HCT116 (cell line): ENCODE results near the gene PRPSAP1. TPM values are rescaled to one million over a fixed set of nuclear protein-coding genes. Genes with fewer than 3 reads are reported as not detected.

Experiments used
- ATAC-seq: fragments of 200-7000 bp; cut with Tn5 transposase; 2 replicates; pipeline ENCODE4 v1.9.1; 2020; ENCODE audit warnings: mild to moderate bottlenecking, moderate library complexity
- Bru-seq: library from RNA; stranded (reverse); fragments of 400-500 nt; gene quantifications from one replicate; lab custom pipeline; 2021; lab: Mats Ljungman, UMichigan
- BruChase-seq, 2 experiments: library from RNA; stranded (reverse); fragments of 400-500 nt; gene quantifications; one replicate each; lab custom pipeline; 2021; lab: Mats Ljungman, UMichigan
- BruUV-seq: library from RNA; stranded (reverse); fragments of 400-500 nt; replicated peaks from 2 replicates; lab custom pipeline; 2021; lab: Mats Ljungman, UMichigan
- CTCF ChIA-PET: fragments of 300-600 bp; sonication (Branson Sonifier 250); formaldehyde crosslinking; loops from one replicate; lab custom pipeline; 2021; ENCODE audit warnings: antibody characterized with exemption; lab: Charles Lee
- POLR2A ChIA-PET: fragments of 300-600, 350-600 bp; sonication (Branson Sonifier 250); formaldehyde crosslinking; loops from one replicate; lab custom pipeline; 2021; ENCODE audit warnings: antibody characterized with exemption; lab: Charles Lee
- RAD21 ChIA-PET, 2 experiments: fragments of 300-600 bp; sonication (Branson Sonifier 250); formaldehyde crosslinking; loops; one replicate each; lab custom pipeline; 2023; ENCODE audit warnings: low total read pairs in 2 of 2; ENCODE audit not compliant: uncharacterized antibody in 2 of 2, unreplicated experiment in 2 of 2, low non-redundant PET in 1 of 2; lab: Charles Lee
- DNase-seq: peaks from one replicate; pipeline ENCODE4 v3.0.0-alpha.2; 2010; ENCODE audit warnings: low read depth, low spot score
- H2AFZ ChIP-seq: fragments of 200-600 bp; shearing (Covaris generic), sonication (generic); 2 replicates; pipeline ENCODE4 v1.6.1; 2017; ENCODE audit warnings: low read depth, mixed run types, mixed read lengths, antibody characterized with exemption, low read length; ENCODE audit not compliant: poor library complexity, severe bottlenecking
- H3K27ac ChIP-seq: 2 replicates; pipeline ENCODE4 v1.5.1; 2012; ENCODE audit warnings: low read depth, low read length
- H3K27me3 ChIP-seq: fragments of 200-600 bp; sonication (generic); 2 replicates; pipeline ENCODE4 v1.6.1; 2016; ENCODE audit warnings: mixed run types, low read length, mixed read lengths; ENCODE audit not compliant: insufficient read depth
- H3K36me3 ChIP-seq, 2 experiments: fragments of 200-500 bp in 1 of 2; fragments of 200-600 bp in 1 of 2; sonication (Bioruptor generic) in 1 of 2; sonication (generic) in 1 of 2; 2 replicates each; pipeline versions ENCODE4 v1.5.1 to v1.6.1; 2014 to 2016; ENCODE audit warnings: low read length in 2 of 2, inconsistent platforms in 1 of 2, mixed read lengths in 1 of 2, mixed run types in 1 of 2; ENCODE audit not compliant: insufficient read depth in 2 of 2, control insufficient read depth in 1 of 2
- H3K4me1 ChIP-seq, 2 experiments: fragments of 200-600 bp in 1 of 2; sonication (generic) in 1 of 2; 2 replicates each; pipeline versions ENCODE4 v1.5.1 to v1.6.1; 2012 to 2017; ENCODE audit warnings: low read length in 2 of 2, inconsistent platforms in 1 of 2, mild to moderate bottlenecking in 1 of 2, mixed read lengths in 1 of 2, mixed run types in 1 of 2, moderate library complexity in 1 of 2; ENCODE audit not compliant: insufficient read depth in 2 of 2, control insufficient read depth in 1 of 2
- H3K4me2 ChIP-seq: fragments of 200-600 bp; sonication (generic); 2 replicates; pipeline ENCODE4 v1.6.1; 2017; ENCODE audit warnings: mixed run types, low read length, mixed read lengths
- H3K4me3 ChIP-seq, 2 experiments: fragments of 200-600 bp in 1 of 2; sonication (generic) in 1 of 2; replicated peaks in 1 of 2; 2 replicates each; pipeline ENCODE4 v1.5.1; 2011 to 2016; ENCODE audit warnings: low read length in 2 of 2, control low read depth in 1 of 2, low read depth in 1 of 2, mild to moderate bottlenecking in 1 of 2, mixed read lengths in 1 of 2, mixed run types in 1 of 2
- H3K79me2 ChIP-seq: fragments of 200-600 bp; sonication (generic); 2 replicates; pipeline ENCODE4 v1.6.1; 2017; ENCODE audit warnings: mild to moderate bottlenecking, mixed run types, low read length, moderate library complexity, mixed read lengths; ENCODE audit not compliant: insufficient read depth
- H3K9ac ChIP-seq: fragments of 200-600 bp; sonication (generic); 2 replicates; pipeline ENCODE4 v1.6.1; 2016; ENCODE audit warnings: low read length, mixed read lengths
- H3K9me2 ChIP-seq: fragments of 200-600 bp; sonication (generic), shearing (Covaris generic); 2 replicates; pipeline ENCODE4 v1.6.1; 2017; ENCODE audit warnings: mixed run types, mild to moderate bottlenecking, moderate library complexity; ENCODE audit not compliant: insufficient read depth
- H3K9me3 ChIP-seq, 2 experiments: fragments of 200-500 bp in 1 of 2; fragments of 200-600 bp in 1 of 2; sonication (Bioruptor generic) in 1 of 2; sonication (generic) in 1 of 2; 2 replicates each; pipeline ENCODE4 v1.6.1; 2014 to 2017; ENCODE audit warnings: low read length in 2 of 2, mixed read lengths in 2 of 2, inconsistent platforms in 1 of 2, low read depth in 1 of 2, mild to moderate bottlenecking in 1 of 2, mixed run types in 1 of 2, moderate library complexity in 1 of 2; ENCODE audit not compliant: control insufficient read depth in 1 of 2, insufficient read depth in 1 of 2
- H4K20me1 ChIP-seq: fragments of 200-600 bp; sonication (generic), shearing (Covaris generic); 2 replicates; pipeline ENCODE4 v1.6.1; 2017; ENCODE audit warnings: mixed run types, mild to moderate bottlenecking, moderate library complexity; ENCODE audit not compliant: insufficient read depth
- CBX3 ChIP-seq: IDR thresholded peaks from 2 replicates; pipeline ENCODE4 v1.6.1; 2012; ENCODE audit warnings: low read depth
- CTCF ChIP-seq, 3 experiments: fragments of 200-600 bp in 1 of 3; sonication (generic) in 1 of 3; IDR thresholded peaks in 2 of 3; conservative IDR thresholded peaks in 1 of 3; 2 replicates each; pipeline ENCODE4 v1.5.1; 2012 to 2017; ENCODE audit warnings: low read depth in 2 of 3, low read length in 2 of 3, antibody characterized with exemption in 1 of 3, borderline replicate concordance in 1 of 3, control low read depth in 1 of 3, mild to moderate bottlenecking in 1 of 3, mixed read lengths in 1 of 3, mixed run types in 1 of 3, moderate library complexity in 1 of 3; ENCODE audit not compliant: insufficient read depth in 1 of 3
- EGR1 ChIP-seq: IDR thresholded peaks from 2 replicates; pipeline ENCODE4 v1.6.1; 2012; ENCODE audit warnings: low read depth
- EZH2 ChIP-seq: fragments of 200-600 bp; sonication (generic); IDR thresholded peaks from 2 replicates; pipeline ENCODE4 v1.6.1; 2017; ENCODE audit warnings: antibody characterized with exemption, mixed run types
- EZH2phosphoT487 ChIP-seq: fragments of 200-600 bp; IDR thresholded peaks from 2 replicates; pipeline ENCODE4 v1.6.1; 2018; ENCODE audit warnings: antibody characterized with exemption, borderline replicate concordance
- POLR2A ChIP-seq: IDR thresholded peaks from 2 replicates; pipeline ENCODE4 v1.7.0; 2011; ENCODE audit warnings: borderline replicate concordance; ENCODE audit not compliant: insufficient read depth, insufficient read length; ENCODE audit errors: extremely low read depth
- POLR2AphosphoS5 ChIP-seq: IDR thresholded peaks from 2 replicates; pipeline ENCODE4 v1.6.1; 2011; ENCODE audit warnings: mild to moderate bottlenecking, low read depth, low read length, moderate library complexity
- RAD21 ChIP-seq: IDR thresholded peaks from 2 replicates; pipeline ENCODE4 v1.6.1; 2012; ENCODE audit warnings: low read depth, mild to moderate bottlenecking
- SIN3A ChIP-seq: IDR thresholded peaks from 2 replicates; pipeline ENCODE4 v1.6.1; 2012; ENCODE audit warnings: low read depth
- SP1 ChIP-seq: IDR thresholded peaks from 2 replicates; pipeline ENCODE4 v1.6.1; 2012; ENCODE audit warnings: low read depth
- TCF7L2 ChIP-seq: IDR thresholded peaks from 2 replicates; pipeline ENCODE4 v1.7.0; 2011; ENCODE audit warnings: borderline replicate concordance, inconsistent platforms; ENCODE audit not compliant: insufficient read depth, insufficient read length; ENCODE audit errors: extremely low read depth
- YY1 ChIP-seq: IDR thresholded peaks from 2 replicates; pipeline ENCODE4 v1.6.1; 2011; ENCODE audit warnings: low read length, low read depth, moderate library complexity, mild to moderate bottlenecking; ENCODE audit not compliant: insufficient replicate concordance; ENCODE audit errors: extremely low read depth
- ZFX ChIP-seq: fragments of 450-650 bp; IDR thresholded peaks from 2 replicates; pipeline ENCODE4 v1.6.1; 2017
- ZNF274 ChIP-seq: fragments of 200-500 bp; sonication (Bioruptor generic); IDR thresholded peaks from 2 replicates; pipeline ENCODE4 v1.6.1; 2014; ENCODE audit warnings: mild to moderate bottlenecking, low read depth, low read length, inconsistent platforms
- intact Hi-C: fragments of 100-400 bp; cut with micrococcal nuclease; formaldehyde crosslinking; loops from 2 replicates; pipeline ENCODE4 v1.10.0; 2022
- long read RNA-seq: library from polyadenylated mRNA; unstranded; transcript quantifications from one replicate; pipeline ENCODE4 v2.0.0, GENCODE V29; 2021; ENCODE audit not compliant: unreplicated experiment
- polyA plus RNA-seq: library from polyadenylated mRNA; unstranded; fragments of >200 nt; gene quantifications from 2 replicates; pipeline ENCODE4 v1.2.1, GENCODE V29; 2012; ENCODE audit warnings: missing spikeins
- total RNA-seq: library from RNA; stranded (reverse); gene quantifications from one replicate; pipeline ENCODE4 v1.2.1, GENCODE V29; 2021; ENCODE audit not compliant: unreplicated experiment
- TF ChIP-seq, protein P1 (sequence below): IDR thresholded peaks from 2 replicates; pipeline ENCODE4 v1.6.1; 2012; ENCODE audit warnings: low read depth
- TF ChIP-seq, protein P2 (sequence below): IDR thresholded peaks from 2 replicates; pipeline ENCODE4 v1.6.1; 2012

Gene PRPSAP1
- total RNA-seq (81.4 TPM), Bru-seq, nascent RNA (percentile 59 among the genes with signal in this experiment), BruChase-seq, experiment 1, labeled RNA remaining after a 6-hour chase (percentile 76 among the genes with signal in this experiment), BruChase-seq, experiment 2, labeled RNA remaining after a 2-hour chase (percentile 70 among the genes with signal in this experiment)
- polyA plus RNA-seq = 78.6 and 90.4 TPM in 2 replicates
- long read RNA-seq, transcript PRPSAP1-206 (10 exons, 3,660 nt) = major isoform, 134 of 167 reads
- long read RNA-seq, partial matches to known transcripts = 15 of 167 reads
- long read RNA-seq, other reads (novel, unspliced or antisense) = 17 of 167 reads

- POLR2A ChIA-PET = interaction anchor here (0.5 to 2.2 kb wide), 12 partner anchors 9 to 1079 kb away, joined by 3 to 26 read pairs (median 4); partner anchors contain the start of genes RHBDF2 and WBP2
- TF ChIP-seq TCF7L2 (peak; percentile 65), CTCF (IDR thresholded peaks at IDR 0.05 in 2 of 3, conservative IDR thresholded peaks at IDR 0.05 in 1 of 3; ENCODE audit: borderline replicate concordance in 1 of 3, insufficient read depth in 1 of 3, low read depth in 2 of 3, low read length in 2 of 3) (peak in 1 of 3 experiments; percentile 62; a peak in 2 of 6 replicates), ZNF274 (no peak), EZH2phosphoT487 (no peak), EGR1 (peak; percentile 96), SP1 (no peak), EZH2 (no peak), ZFX (peak; percentile 88; the same call in 1 of the 2 replicates), POLR2A (peak; percentile 97), CBX3 (0 out of 2 replicates have a peak, but pooled peaks have one; percentile 5), RAD21 (no peak; the same call in 1 of the 2 replicates), YY1 (peak; percentile 99), SIN3A (peak; percentile 83), POLR2AphosphoS5 (peak; percentile 98)
- TF ChIP-seq, protein P1, sequence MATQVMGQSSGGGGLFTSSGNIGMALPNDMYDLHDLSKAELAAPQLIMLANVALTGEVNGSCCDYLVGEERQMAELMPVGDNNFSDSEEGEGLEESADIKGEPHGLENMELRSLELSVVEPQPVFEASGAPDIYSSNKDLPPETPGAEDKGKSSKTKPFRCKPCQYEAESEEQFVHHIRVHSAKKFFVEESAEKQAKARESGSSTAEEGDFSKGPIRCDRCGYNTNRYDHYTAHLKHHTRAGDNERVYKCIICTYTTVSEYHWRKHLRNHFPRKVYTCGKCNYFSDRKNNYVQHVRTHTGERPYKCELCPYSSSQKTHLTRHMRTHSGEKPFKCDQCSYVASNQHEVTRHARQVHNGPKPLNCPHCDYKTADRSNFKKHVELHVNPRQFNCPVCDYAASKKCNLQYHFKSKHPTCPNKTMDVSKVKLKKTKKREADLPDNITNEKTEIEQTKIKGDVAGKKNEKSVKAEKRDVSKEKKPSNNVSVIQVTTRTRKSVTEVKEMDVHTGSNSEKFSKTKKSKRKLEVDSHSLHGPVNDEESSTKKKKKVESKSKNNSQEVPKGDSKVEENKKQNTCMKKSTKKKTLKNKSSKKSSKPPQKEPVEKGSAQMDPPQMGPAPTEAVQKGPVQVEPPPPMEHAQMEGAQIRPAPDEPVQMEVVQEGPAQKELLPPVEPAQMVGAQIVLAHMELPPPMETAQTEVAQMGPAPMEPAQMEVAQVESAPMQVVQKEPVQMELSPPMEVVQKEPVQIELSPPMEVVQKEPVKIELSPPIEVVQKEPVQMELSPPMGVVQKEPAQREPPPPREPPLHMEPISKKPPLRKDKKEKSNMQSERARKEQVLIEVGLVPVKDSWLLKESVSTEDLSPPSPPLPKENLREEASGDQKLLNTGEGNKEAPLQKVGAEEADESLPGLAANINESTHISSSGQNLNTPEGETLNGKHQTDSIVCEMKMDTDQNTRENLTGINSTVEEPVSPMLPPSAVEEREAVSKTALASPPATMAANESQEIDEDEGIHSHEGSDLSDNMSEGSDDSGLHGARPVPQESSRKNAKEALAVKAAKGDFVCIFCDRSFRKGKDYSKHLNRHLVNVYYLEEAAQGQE = no peak
- TF ChIP-seq, protein P2, sequence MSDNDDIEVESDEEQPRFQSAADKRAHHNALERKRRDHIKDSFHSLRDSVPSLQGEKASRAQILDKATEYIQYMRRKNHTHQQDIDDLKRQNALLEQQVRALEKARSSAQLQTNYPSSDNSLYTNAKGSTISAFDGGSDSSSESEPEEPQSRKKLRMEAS = peak; percentile 88
Measured at GRCh38 chr17:76353599-76354316, at the start of gene PRPSAP1. Gene PRPSAP1, minus strand, starts transcription at chr17:76353916. Its CDS starts 213 bp downstream, at chr17:76353703.

More at GRCh38 chr17:76353599-76354316, at the start of gene PRPSAP1:
- peak; percentile 96 for ATAC-seq
- CTCF ChIA-PET = interaction anchor here (1.1 to 2.4 kb wide), 8 partner anchors 8 to 78 kb away, joined by 3 to 22 read pairs (median 4); no protein-coding TSS in a partner anchor
- Histone ChIP-seq H3K27me3 (no peaks in the 10 kb centered on the region), H4K20me1 (peaks cover under 1% of the 10 kb centered on the region; the same call in 1 of the 2 replicates), H3K9me3 (no peaks in the 10 kb centered on the region), H3K36me3 (no peaks in the 10 kb centered on the region), H3K27ac (peak within 1 kb of the TSS; percentile 89), H3K4me2 (peak within 1 kb of the TSS; percentile 82), H3K4me3 (peak within 1 kb of the TSS; percentile 93 to 99), H3K9ac (peak within 1 kb of the TSS; percentile 87), H3K4me1 (peaks cover 0 to 23% of the 10 kb centered on the region in 2 experiments; a peak in 2 of 4 replicates), H2AFZ (peak within 1 kb of the TSS; percentile 92), H3K9me2 (no peaks in the 10 kb centered on the region), H3K79me2 (peaks cover 37% of the 10 kb centered on the region)
- peak; percentile 93 for DNase-seq
- RAD21 ChIA-PET = interaction anchor here (0.5 to 0.7 kb wide), 3 partner anchors 16 to 55 kb away, joined by 3 read pairs; no protein-coding TSS in a partner anchor
- intact Hi-C loops = loop anchor here (5.0 kb wide), 1 partner anchor 34 kb away; no protein-coding TSS in a partner anchor
- no TSS peak for BruUV-seq
